ENCODE data around the gene ZBTB20.

ZBTB20 gene

GRCh38 chr3:114427285-114428043, 719.6 kb downstream of the ZBTB20 start:
- no peak overlapping the region for H3K4me3 ChIP-seq (ENCODE audit: low read depth, low read length)
- DNase-seq (ENCODE audit: low read depth): no peak

DNA sequence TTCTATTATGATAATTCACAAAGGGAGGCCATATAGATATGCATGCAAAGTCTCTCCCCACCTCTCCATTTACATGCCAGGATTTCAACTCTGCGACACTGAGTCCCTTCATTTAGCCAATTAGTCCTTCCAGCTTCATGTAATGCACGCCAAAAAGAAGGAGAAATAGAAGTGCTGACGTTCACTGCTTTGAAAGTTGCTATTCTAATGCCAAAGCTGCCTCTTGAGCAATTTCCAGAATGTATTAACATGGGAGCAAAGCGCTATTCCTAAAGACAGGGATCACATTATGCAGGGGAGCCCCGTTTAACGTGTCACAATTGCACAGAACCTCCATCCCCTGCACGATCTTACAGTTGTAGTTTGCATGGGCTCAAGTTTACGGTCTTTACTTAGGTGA, 722.8 kb downstream of the ZBTB20 start:
- no peak for DNase-seq (ENCODE audit: low read depth)
- no peak overlapping the region for H3K4me3 ChIP-seq (ENCODE audit: low read depth, low read length)

DNA sequence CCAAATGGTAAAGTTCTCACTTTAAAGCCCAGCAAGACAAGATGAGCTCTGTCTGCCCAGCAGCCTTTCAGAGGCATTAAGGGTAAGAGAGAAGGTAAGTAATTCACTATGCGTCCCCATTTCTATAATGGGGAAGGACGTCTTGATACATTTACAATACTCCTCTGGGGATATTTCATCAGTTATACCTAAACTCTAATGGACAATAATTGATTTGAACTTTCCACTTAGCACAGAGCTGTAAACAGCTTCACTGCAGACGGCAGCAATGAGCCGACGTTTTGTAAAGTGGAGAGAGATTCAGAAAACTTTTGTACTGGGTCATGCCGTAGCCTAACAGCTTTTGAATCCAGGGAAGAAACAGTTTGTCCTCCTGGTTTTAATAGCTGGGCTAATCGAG, 725.9 kb downstream of the ZBTB20 start:
- no peak for DNase-seq (ENCODE audit: low read depth)
- no peak overlapping the region for H3K4me3 ChIP-seq (ENCODE audit: low read depth, low read length)

- H3K4me3 ChIP-seq (ENCODE audit: low read depth, low read length): no peak overlapping the region
- no peak for DNase-seq (ENCODE audit: low read depth)
These were observed 727.0 kb downstream of the ZBTB20 start for GRCh38 chr3:114420072-114420471.

GRCh38 chr3:114418724-114419543, 728.2 kb downstream of the ZBTB20 start:
- DNase-seq (ENCODE audit: low read depth): peak; percentile 65
- H3K4me3 ChIP-seq (ENCODE audit: low read depth, low read length): no peak overlapping the region

GRCh38 chr3:114418107-114418506, 729.0 kb downstream of the ZBTB20 start:
- DNase-seq (ENCODE audit: low read depth): no peak
- no peak overlapping the region for H3K4me3 ChIP-seq (ENCODE audit: low read depth, low read length)

DNA sequence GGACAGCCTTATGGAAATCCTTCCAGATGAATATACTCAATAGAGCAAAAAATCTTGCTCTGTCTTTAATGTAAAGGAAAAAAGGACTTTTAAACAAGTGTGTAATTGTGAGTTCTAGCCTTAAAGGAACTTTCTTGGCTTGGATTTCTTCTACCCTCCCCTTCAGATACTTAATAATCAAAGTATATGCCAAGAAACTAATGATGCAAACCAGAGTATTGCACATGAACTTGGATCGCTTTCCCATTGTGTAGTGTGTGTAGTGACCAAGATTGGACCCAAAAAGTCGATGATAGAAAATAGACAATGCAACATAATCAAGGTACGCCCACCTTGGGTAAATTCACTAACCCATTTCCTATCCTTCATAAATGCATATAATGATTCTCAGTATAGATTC, 729.4 kb downstream of the ZBTB20 start:
- no peak for DNase-seq (ENCODE audit: low read depth)
- no peak overlapping the region for H3K4me3 ChIP-seq (ENCODE audit: low read depth, low read length)

DNA sequence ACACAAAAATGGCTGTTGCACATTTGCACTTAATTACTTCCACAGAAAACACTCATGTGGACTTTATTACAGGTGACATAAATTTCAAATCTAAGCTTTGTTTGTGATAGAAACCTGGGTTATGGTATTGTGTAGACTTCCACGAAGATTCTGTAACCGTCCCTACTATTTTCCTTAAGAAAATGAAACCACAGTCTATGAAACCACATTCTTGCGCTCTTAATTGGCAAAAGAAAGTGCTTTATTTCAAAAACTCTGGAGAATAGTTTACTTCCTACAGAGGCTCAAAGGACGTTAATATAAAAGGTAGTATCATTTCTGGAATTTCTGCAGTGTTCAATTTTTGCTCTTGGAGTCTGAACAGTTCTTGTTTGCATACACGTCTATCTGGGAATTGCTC, 729.8 kb downstream of the ZBTB20 start:
- DNase-seq (ENCODE audit: low read depth): no peak
- no peak overlapping the region for H3K4me3 ChIP-seq (ENCODE audit: low read depth, low read length)

GRCh38 chr3:114411811-114412803, 735.0 kb downstream of the ZBTB20 start:
- DNase-seq (ENCODE audit: low read depth): peak; percentile 45
- no peak overlapping the region for H3K4me3 ChIP-seq (ENCODE audit: low read depth, low read length)

DNA sequence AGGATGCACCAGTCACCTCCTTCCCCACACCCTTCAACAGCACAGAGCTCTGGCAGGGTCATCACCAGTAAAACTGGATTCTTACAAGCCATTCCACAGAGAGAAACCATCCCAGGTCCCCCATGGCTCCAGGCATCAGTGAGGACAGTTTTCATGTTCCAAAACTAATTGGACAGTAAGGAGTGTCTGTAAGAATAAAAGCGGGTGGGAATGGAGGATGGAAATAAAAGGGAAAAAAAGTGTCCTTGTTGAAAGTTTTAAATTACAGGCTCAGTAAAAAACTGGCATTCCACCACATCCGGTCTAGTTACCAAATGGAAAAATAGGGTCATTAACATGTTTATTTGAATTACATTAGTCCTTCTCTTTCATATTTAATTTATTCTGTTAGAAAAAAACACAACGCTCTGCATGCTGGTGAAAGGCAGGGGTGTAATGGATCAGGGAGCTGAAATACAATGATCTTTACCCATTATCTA, 735.9 kb downstream of the ZBTB20 start:
- H3K4me3 ChIP-seq (ENCODE audit: low read depth, low read length): no peak overlapping the region
- no peak for DNase-seq (ENCODE audit: low read depth)

DNA sequence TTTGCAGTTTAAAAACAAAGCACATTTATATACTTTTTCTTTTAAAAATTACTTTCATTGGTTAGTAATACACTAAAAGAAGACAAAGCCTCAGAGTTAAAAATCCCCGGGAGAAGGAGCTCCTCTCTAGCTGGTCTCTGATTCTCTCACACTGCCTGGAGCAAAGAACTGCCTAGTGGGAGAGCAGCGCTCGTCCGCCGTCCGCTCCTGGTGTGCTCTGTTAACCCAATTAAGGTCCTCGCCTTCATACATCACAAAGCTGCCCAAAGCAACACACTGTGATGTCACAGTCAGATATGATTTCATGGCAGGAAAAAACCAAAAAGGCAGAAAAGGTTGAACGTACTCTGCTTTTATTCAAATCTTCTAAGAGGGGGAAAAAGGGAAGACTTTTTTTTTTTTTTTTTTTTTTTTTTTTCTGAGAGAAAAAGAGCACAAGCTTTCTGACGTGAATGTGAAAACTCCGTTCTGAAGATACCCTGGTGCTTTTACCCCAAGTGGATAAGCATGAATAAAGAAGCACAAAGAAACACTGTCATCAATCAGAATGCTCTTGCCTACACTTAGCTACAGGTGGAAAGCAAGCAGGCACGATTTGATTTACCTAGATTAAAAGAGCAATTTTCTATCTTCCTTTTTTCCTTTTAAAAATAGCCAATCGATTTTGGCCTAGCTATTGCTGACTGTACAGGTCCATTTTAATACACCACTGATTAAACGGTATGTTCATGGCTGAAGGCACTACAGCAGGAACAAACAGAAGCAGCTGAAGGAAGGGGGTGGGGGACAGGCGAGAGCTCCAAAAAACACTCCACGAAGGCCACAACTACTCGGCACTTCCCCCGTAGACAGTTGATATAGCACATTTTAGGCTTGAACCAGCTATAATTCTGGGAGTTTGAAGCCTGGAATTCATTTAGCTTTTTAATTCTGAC, 738.1 kb downstream of the ZBTB20 start:
- DNase-seq (ENCODE audit: low read depth): no peak
- no peak overlapping the region for H3K4me3 ChIP-seq (ENCODE audit: low read depth, low read length)

DNA sequence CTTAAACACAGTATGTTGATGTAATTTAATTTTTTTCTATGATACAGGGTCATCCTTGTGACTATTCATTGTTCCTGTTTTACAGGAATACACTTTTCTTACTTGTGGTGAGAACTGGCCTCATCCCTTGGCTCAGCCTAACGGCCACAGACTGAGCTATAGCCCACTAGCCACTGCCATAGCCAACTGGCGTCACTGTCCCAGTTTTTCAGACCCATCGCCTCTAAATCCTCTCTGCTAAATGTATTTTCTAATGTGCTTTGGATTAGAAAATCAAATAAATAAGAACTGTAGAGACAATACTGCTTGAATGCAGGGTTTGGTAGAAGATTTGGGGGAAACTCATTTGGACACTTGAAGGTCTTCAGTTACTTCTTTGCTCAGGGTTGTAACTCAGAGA, 740.2 kb downstream of the ZBTB20 start:
- no peak overlapping the region for H3K4me3 ChIP-seq (ENCODE audit: low read depth, low read length)
- DNase-seq (ENCODE audit: low read depth): no peak

- no peak overlapping the region for H3K4me3 ChIP-seq (ENCODE audit: low read depth, low read length)
- DNase-seq (ENCODE audit: low read depth): no peak
These were observed 740.8 kb downstream of the ZBTB20 start for GRCh38 chr3:114406286-114406685.

- DNase-seq (ENCODE audit: low read depth): no peak
- H3K4me3 ChIP-seq (ENCODE audit: low read depth, low read length): no peak overlapping the region
These were observed 741.7 kb downstream of the ZBTB20 start for GRCh38 chr3:114405202-114405990.

- no peak for DNase-seq (ENCODE audit: low read depth)
- H3K4me3 ChIP-seq (ENCODE audit: low read depth, low read length): no peak overlapping the region
These were observed 742.5 kb downstream of the ZBTB20 start for GRCh38 chr3:114404590-114404989.

- no peak overlapping the region for H3K4me3 ChIP-seq (ENCODE audit: low read depth, low read length)
- no peak for DNase-seq (ENCODE audit: low read depth)
These were observed 744.2 kb downstream of the ZBTB20 start for GRCh38 chr3:114402838-114403237.

- DNase-seq (ENCODE audit: low read depth): no peak
- no peak overlapping the region for H3K4me3 ChIP-seq (ENCODE audit: low read depth, low read length)
These were observed 745.7 kb downstream of the ZBTB20 start for GRCh38 chr3:114401346-114401745.

DNA sequence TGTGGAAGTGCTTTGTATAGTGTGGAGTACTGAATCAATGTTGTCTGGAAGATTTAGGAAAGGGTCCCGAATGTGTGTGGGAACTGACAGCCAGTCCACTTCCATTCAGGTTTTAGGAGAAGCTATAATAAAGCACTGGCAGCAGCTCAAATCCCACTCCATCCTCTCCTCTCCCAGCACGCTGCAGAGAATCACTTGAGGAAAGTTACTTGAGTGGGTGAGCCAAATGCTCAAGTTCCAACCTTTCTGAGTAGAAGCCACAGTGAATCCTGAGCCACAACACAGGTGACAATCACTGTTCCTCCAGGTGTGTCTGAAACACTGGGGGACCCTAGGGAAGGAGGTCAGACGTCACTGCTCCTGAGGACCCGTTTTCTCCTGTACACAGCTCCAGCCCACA, 746.7 kb downstream of the ZBTB20 start:
- peak overlapping the region; percentile 5 for H3K4me3 ChIP-seq (ENCODE audit: low read depth, low read length)

More for the DNA sequence above, 746.7 kb downstream of the ZBTB20 start:
- DNase-seq (ENCODE audit: low read depth): no peak
